MCF 10A (cell line): Measurements from ENCODE around the gene RPL37A. TPM values are rescaled to one million over a fixed set of nuclear protein-coding genes. Genes with fewer than 3 reads are reported as not detected.

Experiments used
- BruUV-seq: library from RNA; stranded (reverse); fragments of 400-500 nt; replicated peaks from 2 replicates; lab custom pipeline; 2021; lab: Mats Ljungman, UMichigan
- CTCF ChIA-PET: fragments of 300-600 bp; sonication (Branson Sonifier 250); formaldehyde crosslinking; extraction: SDS; loops from one replicate; lab custom pipeline; 2021; ENCODE audit warnings: antibody characterized with exemption, inconsistent platforms; lab: Yijun Ruan, JAX
- POLR2A ChIA-PET: fragments of 300-600, 350-650 bp; sonication (Branson Sonifier 250); formaldehyde crosslinking; extraction: SDS; loops from one replicate; lab custom pipeline; 2020; ENCODE audit warnings: antibody characterized with exemption, inconsistent platforms; lab: Yijun Ruan, JAX
- DNase-seq: peaks from one replicate; pipeline ENCODE4 v3.0.0-alpha.2; 2018; ENCODE audit not compliant: unreplicated experiment
- H3K27ac Mint-ChIP-seq: one replicate; pipeline ENCODE4 v1.8.0; 2022; ENCODE audit warnings: mild to moderate bottlenecking, low read depth, mixed read lengths; ENCODE audit not compliant: unreplicated experiment
- H3K27me3 Mint-ChIP-seq: one replicate; pipeline ENCODE4 v1.8.0; 2022; ENCODE audit warnings: mixed read lengths; ENCODE audit not compliant: insufficient read depth, unreplicated experiment
- H3K36me3 Mint-ChIP-seq: one replicate; pipeline ENCODE4 v1.8.0; 2022; ENCODE audit warnings: mild to moderate bottlenecking, moderate library complexity, mixed read lengths; ENCODE audit not compliant: insufficient read depth, unreplicated experiment
- H3K4me1 Mint-ChIP-seq: one replicate; pipeline ENCODE4 v1.8.0; 2022; ENCODE audit warnings: mixed read lengths; ENCODE audit not compliant: insufficient read depth, unreplicated experiment
- H3K4me3 Mint-ChIP-seq: one replicate; pipeline ENCODE4 v1.8.0; 2022; ENCODE audit warnings: mild to moderate bottlenecking, moderate library complexity, mixed read lengths; ENCODE audit not compliant: unreplicated experiment
- H3K9me3 Mint-ChIP-seq: one replicate; pipeline ENCODE4 v1.8.0; 2022; ENCODE audit warnings: mixed read lengths; ENCODE audit not compliant: unreplicated experiment
- CTCF ChIP-seq: fragments of 200-600 bp; IDR thresholded peaks from one replicate; pipeline ENCODE4 v1.8.0; 2022; ENCODE audit warnings: antibody characterized with exemption, mild to moderate bottlenecking; ENCODE audit not compliant: unreplicated experiment
- intact Hi-C: fragments of 100-400 bp; cut with micrococcal nuclease; formaldehyde crosslinking; loops from 2 replicates; pipeline ENCODE4 v1.14.1; 2022
- total RNA-seq: library from RNA; stranded (reverse); gene quantifications from 2 replicates; pipeline ENCODE4 v1.2.3, GENCODE V29; 2022

The RPL37A gene
- total RNA-seq, 1 experiment from 2014 or later: 4,349 TPM

- intact Hi-C loops: no loop called here
These were observed 3.2 kb downstream of the RPL37A start for GRCh38 chr2:216501854-216502253.

DNA sequence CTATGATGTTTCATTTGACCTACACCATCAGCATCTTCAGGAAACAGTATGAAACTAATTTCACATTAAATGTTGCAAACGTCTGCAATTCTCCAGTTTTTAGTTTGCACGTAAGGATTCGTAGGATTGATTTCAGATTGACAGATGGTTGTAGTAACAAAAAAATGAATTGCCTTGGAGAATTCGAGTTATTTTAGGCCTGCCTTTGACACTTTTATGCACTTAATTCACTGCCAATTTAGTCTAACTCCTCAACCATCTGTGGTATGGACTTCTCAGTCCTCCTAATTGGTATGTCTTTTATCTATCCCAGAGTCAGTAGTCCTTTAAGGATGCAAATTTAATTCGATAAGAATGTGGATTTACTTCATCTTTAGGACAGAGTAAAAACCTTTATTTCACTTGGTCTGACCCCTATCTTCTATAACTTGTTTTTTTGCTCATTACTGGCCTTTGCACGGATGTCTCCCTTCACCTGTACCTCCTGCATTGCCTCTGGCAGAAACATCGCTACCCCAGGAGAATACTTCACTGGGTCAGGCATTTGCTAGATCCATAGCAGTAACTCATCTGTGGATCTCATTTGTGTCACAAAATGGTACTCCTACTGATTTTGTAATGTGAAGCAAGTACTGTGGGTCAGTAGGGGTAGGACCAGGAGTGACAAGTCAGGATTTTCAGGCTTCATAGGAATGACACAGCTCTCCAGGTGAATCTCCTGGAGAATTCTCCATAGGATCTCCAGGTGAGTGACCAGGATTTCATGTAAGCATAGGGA is 3.9 kb downstream of the RPL37A start:
- BruUV-seq: no TSS peak
- H3K4me3 Mint-ChIP-seq: peak overlapping the region; percentile 20
- DNase-seq: no peak
- no peaks in the 10 kb centered on the region for H3K9me3 Mint-ChIP-seq
- POLR2A ChIA-PET: interaction anchor here (0.6 to 0.8 kb wide), 2 partner anchors 10 to 45 kb away, joined by 3 to 4 read pairs; no protein-coding TSS in a partner anchor
- CTCF ChIA-PET: interaction anchor here (0.7 to 0.9 kb wide), 2 partner anchors 164 to 1228 kb away, joined by 3 to 5 read pairs; no protein-coding TSS in a partner anchor
- peaks cover 35% of the 10 kb centered on the region for H3K4me1 Mint-ChIP-seq
- no peak overlapping the region for H3K27ac Mint-ChIP-seq
- peaks cover 94% of the 10 kb centered on the region for H3K36me3 Mint-ChIP-seq
- no peaks in the 10 kb centered on the region for H3K27me3 Mint-ChIP-seq
- intact Hi-C loops: no loop called here
- TF ChIP-seq CTCF: no peak

More at GRCh38 chr2:216501854-216502253, 3.2 kb downstream of the RPL37A start:
- Mint-ChIP-seq H3K4me3 (no peak overlapping the region), H3K36me3 (peaks cover 87% of the 10 kb centered on the region), H3K4me1 (peaks cover 34% of the 10 kb centered on the region), H3K27ac (no peak overlapping the region), H3K27me3 (no peaks in the 10 kb centered on the region), H3K9me3 (no peaks in the 10 kb centered on the region)
- CTCF ChIA-PET: no interaction called here
- no peak for TF ChIP-seq CTCF
- POLR2A ChIA-PET: no interaction called here
- no TSS peak for BruUV-seq
- no peak for DNase-seq

GRCh38 chr2:216503159-216503629 is 4.5 kb downstream of the RPL37A start:
- no peaks in the 10 kb centered on the region for H3K27me3 Mint-ChIP-seq
- ChIA-PET POLR2A (interaction anchor here (0.6 to 0.8 kb wide), 2 partner anchors 10 to 45 kb away, joined by 3 to 4 read pairs; no protein-coding TSS in a partner anchor), CTCF (interaction anchor here (0.7 to 0.9 kb wide), 2 partner anchors 164 to 1228 kb away, joined by 3 to 5 read pairs; no protein-coding TSS in a partner anchor)
- BruUV-seq: no TSS peak
- intact Hi-C loops: no loop called here
- H3K4me3 Mint-ChIP-seq: no peak overlapping the region
- no peak for DNase-seq
- peaks cover 99% of the 10 kb centered on the region for H3K36me3 Mint-ChIP-seq
- H3K27ac Mint-ChIP-seq: no peak overlapping the region
- H3K9me3 Mint-ChIP-seq: no peaks in the 10 kb centered on the region
- no peak for TF ChIP-seq CTCF
- H3K4me1 Mint-ChIP-seq: peaks cover 34% of the 10 kb centered on the region

- H3K27ac Mint-ChIP-seq: no peak overlapping the region
- intact Hi-C loops: no loop called here
- ChIA-PET CTCF (interaction anchor here (1.0 to 1.5 kb wide), 2 partner anchors 163 to 179 kb away, joined by 3 to 4 read pairs; no protein-coding TSS in a partner anchor), POLR2A (interaction anchor here (0.6 to 1.1 kb wide), 3 partner anchors 11 to 178 kb away, joined by 3 to 5 read pairs (median 4); no protein-coding TSS in a partner anchor)
- no peak for TF ChIP-seq CTCF
- no peaks in the 10 kb centered on the region for H3K9me3 Mint-ChIP-seq
- BruUV-seq: no TSS peak
- no peak for DNase-seq
- no peaks in the 10 kb centered on the region for H3K27me3 Mint-ChIP-seq
- H3K4me3 Mint-ChIP-seq: no peak overlapping the region
- peaks cover 34% of the 10 kb centered on the region for H3K4me1 Mint-ChIP-seq
- H3K36me3 Mint-ChIP-seq: peaks cover 99% of the 10 kb centered on the region
These were observed 5.2 kb downstream of the RPL37A start for GRCh38 chr2:216503697-216504375.
